ENCODE data around the gene TBX15. TPM values are rescaled to one million over a fixed set of nuclear protein-coding genes. Genes with fewer than 3 reads are reported as not detected.
"Not testable (repeated sequence)": the region's sequence is repeated elsewhere in the genome, so short reads cannot be mapped to it uniquely, and the experiment has no call there.

The TBX15 gene
- total RNA-seq, 4 donors from 2014 or later, result 0.45 to 1.6 (median 0.56) TPM

DNA sequence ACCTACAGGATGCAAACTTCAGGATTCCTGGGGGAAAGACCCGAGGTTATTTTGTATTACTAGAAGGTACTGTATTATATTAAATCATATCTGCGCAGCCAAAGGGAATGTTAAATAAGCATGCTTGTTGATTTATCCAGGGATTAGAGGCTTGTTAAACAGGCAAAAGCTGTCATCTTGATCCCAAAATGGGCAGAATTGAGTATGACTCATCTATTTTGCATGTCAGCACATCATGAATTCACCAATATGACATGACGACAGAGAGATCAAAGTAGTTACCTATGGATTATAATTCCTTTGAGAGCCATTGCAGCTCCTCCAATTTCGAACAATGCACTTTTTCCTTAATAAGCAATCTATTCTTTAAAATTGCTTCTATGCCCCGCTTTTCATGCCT, 66.1 kb downstream of the TBX15 start:
- no peak overlapping the region for H3K4me3 ChIP-seq
- H3K9me3 ChIP-seq, result no peaks in the 10 kb centered on the region
- WGBS, 2 donors (ENCODE audit: low coverage in 1 of 2), result 60 to 73% methylated on average over 5 of the region's 5 CpGs
- TF ChIP-seq POLR2AphosphoS5 (IDR thresholded peaks at IDR 0.05) (no peak), EP300 (IDR thresholded peaks at IDR 0.05) (no peak)
- H3K36me3 ChIP-seq, result no peaks in the 10 kb centered on the region
- no peaks in the 10 kb centered on the region for H3K27me3 ChIP-seq
- no peak for ATAC-seq
- no peaks in the 10 kb centered on the region for H3K4me1 ChIP-seq
- no peak overlapping the region for H3K27ac ChIP-seq

DNA sequence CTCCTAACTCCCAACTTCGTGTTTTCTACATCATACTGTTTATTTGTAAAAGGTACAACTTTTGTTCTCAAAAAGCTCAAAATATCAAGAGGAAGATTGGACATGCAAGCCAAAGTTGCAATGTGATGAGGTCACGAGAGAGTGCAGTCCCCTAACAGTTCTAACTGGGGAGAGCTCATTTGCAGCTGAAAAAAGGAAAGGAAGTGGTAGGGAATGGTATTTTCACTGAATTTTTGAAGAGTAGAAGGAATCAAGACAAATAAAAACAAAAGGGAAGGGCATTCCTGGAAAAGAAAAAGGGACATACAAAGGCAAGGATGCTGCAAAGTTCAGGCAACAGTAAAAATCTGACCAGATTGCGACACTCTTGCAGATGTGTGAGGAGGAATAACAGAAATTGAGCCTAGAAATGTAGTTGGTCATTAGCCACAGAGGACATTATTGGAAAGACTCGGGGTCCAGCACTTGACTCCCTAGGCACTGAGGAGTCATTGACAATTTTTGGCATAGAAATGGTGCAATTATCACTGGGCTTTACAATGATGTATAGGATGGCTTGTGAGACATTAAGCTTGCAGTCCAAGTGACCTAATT, 67.9 kb downstream of the TBX15 start:
- no peak for ATAC-seq
- H3K36me3 ChIP-seq, result no peaks in the 10 kb centered on the region
- H3K27me3 ChIP-seq, result no peaks in the 10 kb centered on the region
- H3K9me3 ChIP-seq, result no peaks in the 10 kb centered on the region
- no peak overlapping the region for H3K4me3 ChIP-seq
- no peak overlapping the region for H3K27ac ChIP-seq
- 64 to 95% methylated on average over 2 to 4 of the region's 4 CpGs for WGBS, 2 donors (ENCODE audit: low coverage in 1 of 2)
- TF ChIP-seq POLR2AphosphoS5 (IDR thresholded peaks at IDR 0.05) (no peak), EP300 (IDR thresholded peaks at IDR 0.05) (no peak), POLR2A (IDR thresholded peaks at IDR 0.05) (no peak)
- TF ChIP-seq, protein P1, sequence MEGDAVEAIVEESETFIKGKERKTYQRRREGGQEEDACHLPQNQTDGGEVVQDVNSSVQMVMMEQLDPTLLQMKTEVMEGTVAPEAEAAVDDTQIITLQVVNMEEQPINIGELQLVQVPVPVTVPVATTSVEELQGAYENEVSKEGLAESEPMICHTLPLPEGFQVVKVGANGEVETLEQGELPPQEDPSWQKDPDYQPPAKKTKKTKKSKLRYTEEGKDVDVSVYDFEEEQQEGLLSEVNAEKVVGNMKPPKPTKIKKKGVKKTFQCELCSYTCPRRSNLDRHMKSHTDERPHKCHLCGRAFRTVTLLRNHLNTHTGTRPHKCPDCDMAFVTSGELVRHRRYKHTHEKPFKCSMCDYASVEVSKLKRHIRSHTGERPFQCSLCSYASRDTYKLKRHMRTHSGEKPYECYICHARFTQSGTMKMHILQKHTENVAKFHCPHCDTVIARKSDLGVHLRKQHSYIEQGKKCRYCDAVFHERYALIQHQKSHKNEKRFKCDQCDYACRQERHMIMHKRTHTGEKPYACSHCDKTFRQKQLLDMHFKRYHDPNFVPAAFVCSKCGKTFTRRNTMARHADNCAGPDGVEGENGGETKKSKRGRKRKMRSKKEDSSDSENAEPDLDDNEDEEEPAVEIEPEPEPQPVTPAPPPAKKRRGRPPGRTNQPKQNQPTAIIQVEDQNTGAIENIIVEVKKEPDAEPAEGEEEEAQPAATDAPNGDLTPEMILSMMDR (IDR thresholded peaks at IDR 0.05), result no peak
- no peaks in the 10 kb centered on the region for H3K4me1 ChIP-seq

DNA sequence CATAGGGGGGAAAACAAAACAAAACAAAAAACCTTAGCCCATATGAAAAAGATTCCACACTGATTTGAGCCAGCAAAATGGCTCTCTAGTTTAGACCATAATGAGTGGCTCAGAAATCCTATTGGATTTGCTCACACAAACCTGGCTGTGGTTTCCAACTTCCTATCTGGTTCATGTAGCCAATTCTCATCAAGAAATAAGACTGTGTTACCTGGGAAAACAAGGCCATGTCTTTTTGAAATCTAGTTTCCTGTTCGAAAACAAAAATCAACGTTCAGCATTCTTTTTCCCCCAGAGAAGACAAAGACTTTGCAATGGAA, 69.2 kb downstream of the TBX15 start:
- Histone ChIP-seq H3K4me1 (no peaks in the 10 kb centered on the region), H3K36me3 (no peaks in the 10 kb centered on the region), H3K27ac (no peak overlapping the region), H3K27me3 (no peaks in the 10 kb centered on the region), H3K4me3 (no peak overlapping the region), H3K9me3 (no peaks in the 10 kb centered on the region)
- no peak for ATAC-seq
- TF ChIP-seq EP300 (IDR thresholded peaks at IDR 0.05), result no peak
- TF ChIP-seq POLR2AphosphoS5 (IDR thresholded peaks at IDR 0.05), result no peak
- TF ChIP-seq, protein P1 (IDR thresholded peaks at IDR 0.05), result no peak
- 71 to 77% methylated on average over 2 of the region's 2 CpGs for WGBS, 2 donors (ENCODE audit: low coverage in 1 of 2)

DNA sequence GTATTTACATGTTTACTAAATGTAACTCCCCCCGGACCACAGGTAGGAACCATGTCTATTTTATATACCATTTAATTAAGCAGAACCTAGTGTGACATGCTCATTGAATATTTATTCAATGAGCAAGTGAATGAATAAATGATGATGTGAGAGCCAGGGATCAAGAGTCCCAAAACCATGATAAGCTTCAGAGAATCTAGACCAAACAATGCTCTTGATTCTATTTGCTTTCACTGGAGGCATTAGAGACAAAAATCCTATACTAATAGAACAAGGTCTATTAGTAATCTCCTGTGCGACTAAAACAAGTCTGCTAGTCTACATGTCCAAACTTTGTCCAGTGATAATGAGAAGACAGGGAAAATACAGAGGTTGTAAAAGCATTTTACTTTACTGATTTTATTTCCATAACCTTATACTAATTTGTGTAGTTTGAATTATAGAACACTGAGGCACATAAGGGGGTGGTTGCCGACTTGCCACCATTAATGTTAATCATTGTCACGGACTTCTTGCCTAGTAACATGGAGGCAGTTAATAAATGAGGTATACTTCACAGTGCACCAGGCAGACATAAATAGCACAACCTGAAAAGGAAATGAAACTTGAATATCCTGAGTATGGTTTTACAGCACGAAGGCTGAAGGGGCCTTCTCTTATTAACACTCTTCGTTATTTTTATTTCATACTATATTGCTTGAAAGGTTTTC, 69.8 kb downstream of the TBX15 start:
- H3K4me1 ChIP-seq, result no peaks in the 10 kb centered on the region
- no peaks in the 10 kb centered on the region for H3K36me3 ChIP-seq
- no peak overlapping the region for H3K4me3 ChIP-seq
- 76 to 92% methylated on average over 6 of the region's 6 CpGs for WGBS, 2 donors (ENCODE audit: low coverage in 1 of 2)
- no peaks in the 10 kb centered on the region for H3K27me3 ChIP-seq
- ATAC-seq, result no peak
- no peaks in the 10 kb centered on the region for H3K9me3 ChIP-seq
- TF ChIP-seq, protein P1 (IDR thresholded peaks at IDR 0.05), result no peak
- TF ChIP-seq POLR2AphosphoS5 (IDR thresholded peaks at IDR 0.05) (no peak), EP300 (IDR thresholded peaks at IDR 0.05) (no peak), POLR2A (IDR thresholded peaks at IDR 0.05) (no peak)
- no peak overlapping the region for H3K27ac ChIP-seq

GRCh38 chr1:118916346-118916745, 71.8 kb downstream of the TBX15 start:
- H3K27me3 ChIP-seq, H3K9me3 ChIP-seq, H3K36me3 ChIP-seq, ATAC-seq, H3K4me1 ChIP-seq, H3K4me3 ChIP-seq, H3K27ac ChIP-seq: not testable (repeated sequence)
- WGBS, 2 donors (ENCODE audit: low coverage in 1 of 2), result 80 to 85% methylated on average over 1 to 4 of the region's 4 CpGs

Measured in gastroesophageal sphincter (tissue), 4 donors.